Adipose tissue (tissue), 3 donors: ENCODE data around the gene SF3B3. TPM values are rescaled to one million over a fixed set of nuclear protein-coding genes. Genes with fewer than 3 reads are reported as not detected.
"Not testable (repeated sequence)": the region's sequence is repeated elsewhere in the genome, so short reads cannot be mapped to it uniquely, and the experiment has no call there.

ENCODE experiments used
- H3K27ac ChIP-seq: one replicate; pipeline ENCODE4 v1.5.1; 2013; ENCODE audit warnings: low read depth, low read length
- WGBS, 3 donors: extraction: QIAGEN DNeasy Blood & Tissue Kit; methylation state at CpG; one replicate each; pipeline ENCODE4 v1.1.7; 2013; 5-methylcytosine and 5-hydroxymethylcytosine counted together
- polyA plus RNA-seq, 3 donors: library from polyadenylated mRNA; stranded (reverse); fragments of 200-250 nt; gene quantifications; one replicate each; pipeline ENCODE4 v1.2.3, GENCODE V29; 2013
- donor health status: healthy with polysubstance abuse.
- donor health status: Bipolar disorder and iron deficiency.
- donor health status: healthy.

Gene SF3B3
- polyA plus RNA-seq, 3 donors = 45.1 to 66.3 (median 47.5) TPM

DNA sequence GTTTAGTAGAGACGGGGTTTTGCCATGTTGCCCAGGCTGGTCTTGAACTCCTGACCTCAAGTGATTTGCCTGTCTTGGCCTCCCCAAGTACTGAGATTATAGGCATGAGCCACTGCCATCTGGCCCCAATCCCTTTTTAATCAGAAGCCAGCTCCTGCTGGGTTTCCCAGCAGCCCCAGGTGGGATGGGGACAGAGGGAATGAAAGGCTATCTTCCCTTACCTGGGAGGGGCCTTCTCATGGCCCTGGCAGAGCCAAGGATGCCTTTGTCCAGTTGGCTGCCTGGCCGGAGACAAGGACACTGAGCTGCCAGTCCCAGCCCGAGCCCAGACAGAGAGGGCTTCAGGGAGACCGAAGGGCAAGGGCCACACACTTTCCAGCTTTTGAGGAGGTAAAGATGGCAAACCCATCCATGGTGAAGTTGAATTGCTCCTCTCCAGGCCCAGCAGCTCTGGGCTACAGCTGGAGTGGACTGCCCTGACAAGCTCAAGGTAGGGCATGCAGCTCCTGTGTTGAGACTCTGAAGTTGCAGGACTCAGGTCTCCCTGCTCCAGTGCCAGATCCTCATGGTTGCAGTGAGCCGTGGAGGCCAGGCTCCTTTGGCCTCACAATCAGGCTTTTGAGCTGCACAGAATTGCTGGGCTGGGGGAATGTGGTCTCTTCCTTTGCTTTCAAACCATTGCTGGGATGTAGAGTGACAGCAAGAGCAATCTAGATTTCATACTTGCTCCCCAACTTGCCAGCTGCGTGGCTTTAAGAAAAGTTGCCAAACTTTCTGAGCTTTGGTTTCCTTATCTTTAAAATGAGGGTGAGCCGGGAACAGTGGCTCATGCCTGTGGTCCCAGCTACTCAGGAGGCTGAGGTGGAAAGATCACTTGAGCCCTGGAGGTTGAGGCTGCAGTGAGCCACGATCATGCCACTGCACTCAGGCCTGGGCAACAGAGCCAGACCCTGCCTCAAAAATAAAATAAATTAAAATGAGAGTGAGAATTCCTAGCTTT, 78.3 kb downstream of the SF3B3 start:
- 66 to 88% (median 85%) methylated on average over 8 of the region's 8 CpGs for WGBS, 3 donors
- no peak overlapping the region for H3K27ac ChIP-seq

DNA sequence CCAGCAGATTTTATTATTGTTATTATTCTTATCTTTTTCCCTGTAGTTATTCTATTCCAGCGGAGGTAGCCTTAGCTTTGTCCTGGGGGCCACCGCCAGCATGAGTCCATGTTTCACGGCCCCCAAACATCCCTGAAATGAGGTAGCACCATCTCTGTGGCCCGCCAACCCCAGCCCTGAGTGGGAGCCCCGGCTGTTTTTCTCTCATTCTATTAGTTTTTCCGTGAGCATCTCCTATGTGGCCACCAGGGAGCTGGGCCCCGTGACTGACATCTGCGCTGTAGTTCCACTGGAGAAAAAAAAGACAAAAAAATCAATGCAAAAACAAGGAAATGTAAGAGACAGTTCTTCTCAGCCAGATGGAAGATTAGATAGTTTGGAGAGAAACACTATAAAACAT, 79.2 kb downstream of the SF3B3 start:
- no peak overlapping the region for H3K27ac ChIP-seq
- 74 to 83% (median 77%) methylated on average over 8 of the region's 8 CpGs for WGBS, 3 donors

DNA sequence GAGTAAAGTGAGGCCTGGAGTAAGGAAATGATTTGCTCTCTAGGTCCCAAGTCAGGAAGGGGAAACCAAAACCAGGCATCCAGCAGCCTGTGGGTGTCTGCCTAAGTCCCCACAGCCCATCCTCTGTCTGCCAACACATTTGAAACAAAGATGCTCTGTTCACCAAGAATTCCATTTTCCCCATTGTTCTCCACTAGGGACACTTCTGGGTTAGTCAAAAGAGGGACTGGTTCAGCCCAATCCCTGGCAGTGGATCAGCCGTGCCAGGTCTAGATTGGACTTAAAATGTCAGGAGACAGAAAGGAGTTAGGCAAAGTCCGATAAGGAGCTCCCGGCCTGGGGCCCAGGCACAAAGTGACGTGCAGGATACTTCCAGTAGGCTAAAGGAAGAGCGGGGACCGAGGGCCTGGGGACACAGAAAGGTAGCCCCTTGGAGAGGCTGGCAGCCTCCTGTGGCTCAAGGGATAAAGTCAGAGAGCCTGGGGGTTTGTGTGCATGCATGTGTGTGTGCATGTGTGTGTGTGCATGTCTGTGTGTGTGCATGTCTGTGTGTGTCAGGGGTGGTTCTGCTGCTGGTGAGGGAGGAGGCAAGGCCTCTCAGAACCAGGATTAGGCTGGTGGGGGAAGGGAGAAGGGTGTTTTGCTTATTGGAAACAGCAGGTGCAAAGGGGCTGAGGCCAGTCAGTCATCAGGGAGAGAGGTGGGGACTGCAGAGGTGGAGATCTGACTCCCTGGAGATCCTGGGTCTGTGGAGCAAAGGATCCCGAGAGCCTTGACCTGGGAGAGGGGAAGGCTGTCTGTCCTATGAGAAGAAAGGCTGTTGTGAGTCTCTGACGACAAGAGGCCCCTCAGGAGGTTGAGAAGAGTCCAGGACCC, 81.0 kb downstream of the SF3B3 start:
- 83 to 89% (median 88%) methylated on average over 8 of the region's 8 CpGs for WGBS, 3 donors
- H3K27ac ChIP-seq = no peak overlapping the region

DNA sequence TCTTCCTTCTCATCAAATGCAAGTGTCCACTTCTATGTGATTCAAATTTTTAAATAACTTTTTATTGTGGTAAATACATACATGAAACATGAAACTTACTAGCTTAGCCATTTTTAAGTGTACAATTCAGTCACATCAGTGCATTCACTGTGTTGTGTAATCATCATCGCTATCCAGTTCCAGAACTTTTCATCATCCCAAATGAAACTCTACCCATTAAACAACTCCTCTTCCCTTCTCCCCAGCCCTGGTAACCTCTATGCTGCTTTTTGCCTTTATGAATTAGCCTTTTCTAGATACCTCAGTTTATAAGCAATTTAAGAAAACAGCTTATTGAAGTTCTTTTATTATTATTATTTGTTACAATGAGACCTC, 81.7 kb downstream of the SF3B3 start:
- 60 to 78% (median 62%) methylated on average over 1 of the region's 1 CpG for WGBS, 3 donors
- H3K27ac ChIP-seq = no peak overlapping the region

DNA sequence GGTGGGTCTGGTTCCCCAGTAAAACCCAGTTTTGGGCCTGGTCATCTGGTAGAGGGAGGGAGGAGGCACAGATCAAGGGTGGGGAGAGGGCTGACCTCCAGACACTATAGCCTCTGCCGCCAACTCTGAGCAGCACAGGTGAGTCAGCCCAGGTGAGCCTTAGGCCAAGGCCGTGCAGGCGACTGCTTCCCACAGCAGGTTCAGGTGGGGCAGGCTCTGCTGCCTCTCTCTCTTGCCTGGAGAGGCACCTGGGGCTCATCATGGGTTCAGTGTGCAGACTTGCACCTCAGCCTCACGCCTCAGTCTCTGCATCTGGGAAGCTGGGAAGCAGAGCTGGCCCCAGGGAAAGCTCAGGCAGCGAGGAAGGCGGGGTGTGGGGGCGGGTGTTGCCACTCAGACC, 84.9 kb downstream of the SF3B3 start:
- H3K27ac ChIP-seq = no peak overlapping the region
- 81 to 94% (median 94%) methylated on average over 7 of the region's 7 CpGs for WGBS, 3 donors

DNA sequence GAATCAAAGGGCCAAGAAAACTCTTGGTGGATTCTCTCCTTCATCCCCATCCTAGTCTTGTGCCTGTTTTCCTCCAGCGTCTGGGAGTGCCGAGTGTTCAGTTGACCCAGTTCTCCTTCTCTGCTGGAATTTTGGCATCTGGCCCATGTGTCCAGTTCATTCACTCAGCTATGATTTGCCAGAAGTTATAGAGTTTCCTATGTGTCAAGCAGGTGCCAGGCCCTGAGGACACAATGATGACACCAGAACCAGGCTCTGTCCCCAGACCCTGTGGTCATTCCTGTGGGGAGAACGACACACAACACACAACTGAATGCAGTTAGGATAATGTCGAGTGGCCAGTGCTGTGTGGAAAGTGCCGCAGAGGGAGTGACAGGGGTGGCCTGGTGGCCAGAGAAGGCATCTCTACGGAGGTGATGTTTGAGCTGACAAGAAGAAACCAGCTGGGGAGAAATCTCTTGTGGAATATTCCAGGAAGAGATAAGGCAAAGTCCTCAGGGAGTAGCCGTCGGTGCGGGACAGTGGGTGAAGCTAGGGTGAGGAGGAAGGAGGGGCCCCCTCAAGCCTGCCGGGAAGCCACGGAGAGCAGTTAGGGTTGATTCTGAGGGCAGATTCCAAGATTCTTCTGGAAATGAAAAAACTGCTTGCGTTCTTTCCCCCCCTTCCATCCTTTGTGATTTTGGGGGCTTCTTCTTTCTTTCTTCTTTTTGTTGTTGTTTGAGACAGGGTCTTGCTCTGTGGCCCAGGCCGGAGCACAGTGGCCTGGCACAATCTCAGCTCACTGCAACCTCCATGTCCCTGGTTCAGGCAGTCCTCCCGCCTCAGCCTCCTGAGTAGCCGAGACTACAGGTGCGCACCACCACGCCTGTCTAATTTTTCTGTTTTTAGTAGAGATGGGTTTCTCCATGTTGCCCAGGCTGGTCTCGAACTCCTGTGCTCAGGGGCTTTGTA, 86.9 kb downstream of the SF3B3 start:
- no peak overlapping the region for H3K27ac ChIP-seq
- 76 to 83% (median 79%) methylated on average over 17 to 18 of the region's 18 CpGs for WGBS, 3 donors

DNA sequence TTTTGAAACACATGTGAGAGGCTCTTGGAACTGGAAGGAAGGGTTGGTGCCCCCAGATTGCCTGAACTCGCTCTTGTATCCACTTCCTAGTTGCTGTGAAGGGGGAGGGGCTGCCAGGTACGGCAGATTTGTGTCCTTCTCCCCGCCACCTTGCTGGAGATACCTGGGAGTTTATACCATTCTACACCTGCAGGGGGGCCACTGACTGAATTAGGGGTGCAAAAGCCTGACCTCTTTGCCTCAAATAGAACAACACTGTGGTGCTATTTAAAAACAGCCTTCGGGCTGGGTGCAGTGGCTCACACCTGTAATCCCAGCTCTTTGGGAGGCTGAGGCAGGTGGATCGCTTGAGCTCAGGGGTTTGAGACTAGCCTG, 87.6 kb downstream of the SF3B3 start:
- WGBS, 3 donors = 89 to 93% (median 91%) methylated on average over 5 of the region's 5 CpGs
- H3K27ac ChIP-seq = no peak overlapping the region

DNA sequence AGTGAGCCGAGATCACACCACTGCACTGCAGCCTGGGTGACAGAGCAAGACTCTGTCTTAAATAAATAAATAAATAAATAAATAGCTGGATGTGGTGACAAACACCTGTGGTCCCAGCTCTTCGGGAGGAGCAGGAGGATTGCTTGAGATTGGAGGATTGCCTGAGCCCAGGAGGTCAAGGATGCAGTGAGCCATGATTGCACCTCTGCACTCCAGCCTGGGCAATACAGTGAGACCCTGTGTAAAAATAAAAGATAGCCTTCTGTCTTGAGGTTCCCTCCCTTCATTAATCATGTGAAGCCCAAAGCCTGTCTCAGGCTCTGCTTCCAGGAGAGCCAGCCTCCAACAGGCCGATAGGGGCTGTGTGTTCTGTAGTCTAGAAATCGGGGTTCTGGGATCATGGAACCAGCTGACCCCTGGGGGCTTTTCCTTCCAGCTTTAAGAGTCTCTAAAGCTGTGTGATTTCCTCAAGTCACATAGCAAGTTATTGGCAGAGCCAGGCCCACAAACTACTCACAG, 88.2 kb downstream of the SF3B3 start:
- 85 to 92% (median 92%) methylated on average over 4 of the region's 4 CpGs for WGBS, 3 donors
- no peak overlapping the region for H3K27ac ChIP-seq

DNA sequence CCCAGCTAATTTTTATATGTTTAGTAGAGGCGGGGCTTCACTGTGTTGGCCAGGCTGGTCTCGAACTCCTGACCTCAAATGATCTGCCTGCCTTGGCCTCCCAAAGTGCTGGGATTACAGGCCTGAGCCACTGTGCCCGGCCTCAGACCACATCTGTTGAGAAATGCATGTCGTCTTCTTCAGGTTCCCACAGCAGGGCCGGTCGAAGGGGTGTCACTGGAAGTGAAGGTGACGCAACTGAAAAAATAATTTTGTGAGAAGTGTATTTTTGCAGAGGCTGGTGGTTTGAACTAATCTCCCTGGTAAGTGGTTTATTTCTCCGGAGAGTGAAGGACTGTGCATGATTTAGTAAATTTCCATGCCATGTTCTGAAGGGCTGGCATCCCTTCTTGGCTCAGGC, 89.3 kb downstream of the SF3B3 start:
- WGBS, 3 donors = 71 to 96% (median 75%) methylated on average over 8 of the region's 8 CpGs
- no peak overlapping the region for H3K27ac ChIP-seq

DNA sequence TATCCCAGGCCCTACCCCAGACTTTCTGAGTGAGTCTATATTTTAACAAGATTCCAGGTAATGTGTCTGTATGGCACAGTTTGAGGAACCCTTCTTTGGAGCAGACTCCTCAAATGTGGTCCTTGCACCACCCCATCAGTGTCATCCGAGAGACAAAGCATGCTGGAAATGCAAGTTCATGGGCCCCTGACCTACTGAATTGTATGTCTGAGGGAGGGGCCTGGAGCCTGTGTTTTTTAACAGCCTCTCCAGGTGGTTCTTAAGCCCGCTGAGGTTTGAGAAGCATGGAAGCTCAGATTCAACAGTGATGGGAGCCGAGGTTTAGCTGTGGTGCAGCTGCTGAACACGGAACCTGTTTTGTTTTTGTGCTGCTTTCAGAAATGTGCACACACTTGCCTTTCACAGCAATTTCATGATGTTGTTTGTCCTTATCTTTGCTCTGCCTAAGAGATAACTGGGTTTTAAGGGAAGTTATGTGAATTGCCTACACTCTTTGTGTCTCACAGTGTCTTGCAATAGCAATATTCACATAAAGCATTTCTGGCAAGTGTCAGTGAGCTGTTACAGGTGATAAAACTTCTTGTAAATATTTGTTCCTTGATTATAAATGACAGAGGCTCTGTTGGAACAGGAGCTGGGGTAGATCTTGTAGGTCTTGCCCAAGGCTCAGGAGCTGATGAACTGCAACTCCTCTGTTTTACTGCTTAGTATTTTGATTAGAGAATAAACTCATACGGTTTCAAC, 90.8 kb downstream of the SF3B3 start:
- H3K27ac ChIP-seq = no peak overlapping the region
- WGBS, 3 donors = 43 to 88% (median 87%) methylated on average over 5 of the region's 5 CpGs

DNA sequence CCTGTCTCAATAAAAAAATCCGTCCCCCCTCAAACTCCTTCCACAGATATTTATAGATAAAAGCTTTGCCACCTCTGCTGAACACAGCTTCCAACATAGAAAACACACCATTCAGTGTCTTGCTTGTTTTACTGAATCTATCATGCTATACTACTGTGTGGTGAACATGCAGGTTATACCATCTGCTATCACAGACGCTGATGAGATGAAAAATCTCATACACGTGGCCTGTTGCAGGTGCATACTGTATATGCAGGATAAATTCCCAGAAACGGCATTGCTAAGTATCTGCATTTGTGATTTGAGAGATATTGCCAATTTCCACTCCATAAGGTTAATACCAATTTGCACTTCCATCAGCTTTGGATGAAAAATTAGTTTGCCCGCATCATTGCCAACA, 92.3 kb downstream of the SF3B3 start:
- 66 to 94% (median 93%) methylated on average over 5 of the region's 5 CpGs for WGBS, 3 donors
- no peak overlapping the region for H3K27ac ChIP-seq

DNA sequence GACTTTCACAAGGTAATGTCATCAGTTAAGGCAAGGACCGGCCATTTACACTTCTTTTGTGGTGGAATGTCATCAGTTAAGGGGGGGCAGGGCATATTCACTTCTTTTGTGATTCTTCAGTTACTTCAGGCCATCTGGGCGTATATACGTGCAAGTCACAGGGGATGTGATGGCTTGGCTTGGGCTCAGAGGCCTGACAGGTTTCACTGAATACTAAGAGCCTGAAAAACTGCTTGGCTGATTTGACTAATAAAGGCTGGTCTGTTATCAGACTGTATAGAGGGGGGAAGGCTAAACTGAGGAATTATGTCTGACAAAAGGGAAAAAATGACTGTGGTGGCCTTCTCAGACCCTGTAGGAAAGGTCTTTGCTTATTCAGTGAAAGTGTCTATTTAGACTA, 98.2 kb downstream of the SF3B3 start:
- 65 to 87% (median 81%) methylated on average over 3 of the region's 3 CpGs for WGBS, 3 donors
- not testable (repeated sequence) for H3K27ac ChIP-seq

Other genes starting within 250 kb of the SF3B3 start
- gene AARS1, start 234.3 kb upstream of the SF3B3 start, polyA plus RNA-seq = 10 to 100 TPM; 35.2 to 61.1 (median 39.0) TPM
- gene DDX19B, start 224.6 kb upstream of the SF3B3 start, polyA plus RNA-seq = 10 to 100 TPM; 13.2 to 24.2 (median 21.1) TPM
- 10 to 100 TPM; 14.0 to 34.5 (median 25.0) TPM for gene DDX19A, start 176.9 kb upstream of the SF3B3 start, polyA plus RNA-seq
- gene ST3GAL2, start 84.7 kb upstream of the SF3B3 start, polyA plus RNA-seq = 10 to 100 TPM in 2 of 3 donors, 1 to 10 TPM in 1; 3.3 to 11.9 (median 10.5) TPM
- 10 to 100 TPM in 1 of 3 donors, 1 to 10 TPM in 2; 5.4 to 10.3 (median 8.2) TPM for gene FCSK, start 69.2 kb upstream of the SF3B3 start, polyA plus RNA-seq
- 10 to 100 TPM; 22.9 to 32.3 (median 29.7) TPM for gene COG4, start 262 bp upstream of the SF3B3 start, polyA plus RNA-seq
- 1 to 10 TPM in 2 of 3 donors, under 1 TPM in 1; 0.76 to 3.0 (median 1.4) TPM for gene IL34, start 122.7 kb downstream of the SF3B3 start, polyA plus RNA-seq
- gene MTSS2, start 162.2 kb downstream of the SF3B3 start, polyA plus RNA-seq = 10 to 100 TPM in 2 of 3 donors, 1 to 10 TPM in 1; 9.4 to 36.6 (median 32.7) TPM